ENCODE data around the gene DECR2.

The DECR2 gene

GRCh38 chr16:455453-455852, 53.8 kb downstream of the DECR2 start:
- Histone ChIP-seq H3K4me3 (ENCODE audit: low read length) (no peak overlapping the region), H3K27me3 (ENCODE audit: insufficient read depth, low read length) (no peaks in the 10 kb centered on the region), H3K27ac (ENCODE audit: low read depth, low read length) (no peak overlapping the region), H3K4me1 (ENCODE audit: insufficient read depth, low read length) (peaks cover 12% of the 10 kb centered on the region), H3K9me3 (ENCODE audit: insufficient read depth, low read depth, low read length) (no peaks in the 10 kb centered on the region), H3K36me3 (ENCODE audit: insufficient read depth, low read length) (no peaks in the 10 kb centered on the region), H3K9ac (ENCODE audit: low read depth, low read length) (no peak overlapping the region)
- 95% methylated on average over 12 of the region's 12 CpGs for WGBS

- Histone ChIP-seq H3K36me3 (ENCODE audit: insufficient read depth, low read length) (peaks cover 5% of the 10 kb centered on the region; the same call in 1 of the 2 replicates), H3K4me3 (ENCODE audit: low read length) (no peak overlapping the region; the same call in 1 of the 2 replicates), H3K27ac (ENCODE audit: low read depth, low read length) (0 out of 2 replicates have a peak overlapping the region, but pooled peaks have one; percentile 12), H3K27me3 (ENCODE audit: insufficient read depth, low read length) (no peaks in the 10 kb centered on the region), H3K9me3 (ENCODE audit: insufficient read depth, low read depth, low read length) (no peaks in the 10 kb centered on the region), H3K9ac (ENCODE audit: low read depth, low read length) (no peak overlapping the region), H3K4me1 (ENCODE audit: insufficient read depth, low read length) (peaks cover 12% of the 10 kb centered on the region)
- 85% methylated on average over 11 of the region's 11 CpGs for WGBS
These were observed 55.3 kb downstream of the DECR2 start for GRCh38 chr16:456891-457483.

- Histone ChIP-seq H3K36me3 (ENCODE audit: insufficient read depth, low read length) (peaks cover 5% of the 10 kb centered on the region), H3K4me3 (ENCODE audit: low read length) (no peak overlapping the region), H3K27me3 (ENCODE audit: insufficient read depth, low read length) (no peaks in the 10 kb centered on the region), H3K9me3 (ENCODE audit: insufficient read depth, low read depth, low read length) (no peaks in the 10 kb centered on the region), H3K9ac (ENCODE audit: low read depth, low read length) (no peak overlapping the region), H3K4me1 (ENCODE audit: insufficient read depth, low read length) (peaks cover 12% of the 10 kb centered on the region), H3K27ac (ENCODE audit: low read depth, low read length) (no peak overlapping the region)
- WGBS, result 91% methylated on average over 14 of the region's 14 CpGs
These were observed 56.2 kb downstream of the DECR2 start for GRCh38 chr16:457732-458400.

- H3K36me3 ChIP-seq (ENCODE audit: insufficient read depth, low read length), result peaks cover 5% of the 10 kb centered on the region
- H3K9ac ChIP-seq (ENCODE audit: low read depth, low read length), result no peak overlapping the region
- H3K4me1 ChIP-seq (ENCODE audit: insufficient read depth, low read length), result peaks cover 12% of the 10 kb centered on the region
- no peak overlapping the region for H3K4me3 ChIP-seq (ENCODE audit: low read length)
- no peaks in the 10 kb centered on the region for H3K27me3 ChIP-seq (ENCODE audit: insufficient read depth, low read length)
- no peaks in the 10 kb centered on the region for H3K9me3 ChIP-seq (ENCODE audit: insufficient read depth, low read depth, low read length)
- 93% methylated on average over 7 of the region's 7 CpGs for WGBS
- no peak overlapping the region for H3K27ac ChIP-seq (ENCODE audit: low read depth, low read length)
These were observed 58.1 kb downstream of the DECR2 start for GRCh38 chr16:459761-460160.

GRCh38 chr16:460787-461186, 59.1 kb downstream of the DECR2 start:
- WGBS, result 84% methylated on average over 20 of the region's 20 CpGs
- Histone ChIP-seq H3K9ac (ENCODE audit: low read depth, low read length) (no peak overlapping the region), H3K27me3 (ENCODE audit: insufficient read depth, low read length) (no peaks in the 10 kb centered on the region), H3K4me1 (ENCODE audit: insufficient read depth, low read length) (peaks cover 12% of the 10 kb centered on the region), H3K4me3 (ENCODE audit: low read length) (no peak overlapping the region), H3K36me3 (ENCODE audit: insufficient read depth, low read length) (peaks cover 5% of the 10 kb centered on the region), H3K9me3 (ENCODE audit: insufficient read depth, low read depth, low read length) (no peaks in the 10 kb centered on the region), H3K27ac (ENCODE audit: low read depth, low read length) (no peak overlapping the region)

Measured in HUES64 (cell line).